ENCODE measurements around the gene ZNF433.
"Not testable (repeated sequence)": the region's sequence is repeated elsewhere in the genome, so short reads cannot be mapped to it uniquely, and the experiment has no call there.

The ZNF433 gene

GRCh38 chr19:12035220-12036172, at the start of gene ZNF433:
TSS of gene ZNF433 (minus strand) at chr19:12035679. CDS start at chr19:12035539, 140 bp downstream.
- TF ChIP-seq CTCF (IDR thresholded peaks at IDR 0.05; ENCODE audit: low read depth, low read length), result no peak
- peak within 1 kb of the TSS; percentile 87 for H3K4me3 ChIP-seq (ENCODE audit: low read depth, low read length)

GRCh38 chr19:12083336-12083735, 47.9 kb upstream of the ZNF433 start:
- H3K4me3 ChIP-seq (ENCODE audit: low read depth, low read length), result not testable (repeated sequence)

GRCh38 chr19:12077375-12077774, 41.9 kb upstream of the ZNF433 start:
- no peak overlapping the region for H3K4me3 ChIP-seq (ENCODE audit: low read depth, low read length)
- TF ChIP-seq CTCF (IDR thresholded peaks at IDR 0.05; ENCODE audit: low read depth, low read length), result no peak

- H3K4me3 ChIP-seq (ENCODE audit: low read depth, low read length), result not testable (repeated sequence)
Observed at GRCh38 chr19:12076331-12076730, 40.9 kb upstream of the ZNF433 start.

- no peak for TF ChIP-seq CTCF (IDR thresholded peaks at IDR 0.05; ENCODE audit: low read depth, low read length)
- H3K4me3 ChIP-seq (ENCODE audit: low read depth, low read length), result no peak overlapping the region
Observed at GRCh38 chr19:12075538-12076139, 40.2 kb upstream of the ZNF433 start.

- no peak for TF ChIP-seq CTCF (IDR thresholded peaks at IDR 0.05; ENCODE audit: low read depth, low read length)
- peak within 1 kb of the TSS; percentile 85 for H3K4me3 ChIP-seq (ENCODE audit: low read depth, low read length)
Observed at GRCh38 chr19:12064590-12065538, 29.4 kb upstream of the ZNF433 start, which contains the start of gene ZNF844. TSS of gene ZNF844 (plus strand) at chr19:12064731. CDS start at chr19:12064874, 143 bp downstream.

GRCh38 chr19:12055784-12056183, 20.3 kb upstream of the ZNF433 start:
- H3K4me3 ChIP-seq (ENCODE audit: low read depth, low read length), result no peak overlapping the region
- no peak for TF ChIP-seq CTCF (IDR thresholded peaks at IDR 0.05; ENCODE audit: low read depth, low read length)
